ENCODE measurements around the gene SYNDIG1. TPM values are rescaled to one million over a fixed set of nuclear protein-coding genes. Genes with fewer than 3 reads are reported as not detected.

SYNDIG1 gene
- total RNA-seq, 1 donor from 2014 or later = not detected

GRCh38 chr20:24439737-24440387 lies 29.6 kb upstream of the SYNDIG1 start:
- Mint-ChIP-seq H3K27me3 (no peaks in the 10 kb centered on the region), H3K4me1 (no peaks in the 10 kb centered on the region), H3K27ac (no peak overlapping the region), H3K9me3 (no peaks in the 10 kb centered on the region), H3K36me3 (ENCODE audit: low read depth) (no peaks in the 10 kb centered on the region), H3K4me3 (no peak overlapping the region)
- DNase-seq = no peak
- intact Hi-C loops (cut with micrococcal nuclease) = no loop called here

DNA sequence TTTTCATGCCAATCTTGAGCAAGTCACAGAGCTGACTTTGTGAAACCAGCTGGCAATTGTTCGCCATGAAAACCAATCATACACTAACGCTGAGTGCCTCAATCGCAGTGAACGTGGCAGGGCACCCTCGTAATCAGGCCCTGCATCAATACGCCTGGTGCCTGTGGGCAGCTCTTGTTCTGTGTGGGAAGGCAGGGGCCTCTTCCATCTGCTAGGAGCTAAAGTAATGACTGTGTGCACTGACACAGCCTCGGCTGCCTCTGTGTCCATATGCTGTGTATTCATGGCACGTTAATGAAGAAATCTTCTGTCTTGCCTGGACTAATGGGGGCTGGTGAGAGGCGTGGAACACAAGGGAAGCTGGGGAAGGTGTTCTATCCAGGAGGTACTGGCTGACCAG lies 27.8 kb upstream of the SYNDIG1 start:
- H3K4me3 Mint-ChIP-seq = no peak overlapping the region
- no peaks in the 10 kb centered on the region for H3K4me1 Mint-ChIP-seq
- no peak overlapping the region for H3K27ac Mint-ChIP-seq
- no peaks in the 10 kb centered on the region for H3K9me3 Mint-ChIP-seq
- no peaks in the 10 kb centered on the region for H3K27me3 Mint-ChIP-seq
- H3K36me3 Mint-ChIP-seq (ENCODE audit: low read depth) = no peaks in the 10 kb centered on the region
- DNase-seq = no peak
- intact Hi-C loops (cut with micrococcal nuclease) = no loop called here

GRCh38 chr20:24442909-24443308 lies 26.5 kb upstream of the SYNDIG1 start:
- no peak overlapping the region for H3K4me3 Mint-ChIP-seq
- no peaks in the 10 kb centered on the region for H3K9me3 Mint-ChIP-seq
- no peaks in the 10 kb centered on the region for H3K27me3 Mint-ChIP-seq
- H3K27ac Mint-ChIP-seq = no peak overlapping the region
- H3K36me3 Mint-ChIP-seq (ENCODE audit: low read depth) = no peaks in the 10 kb centered on the region
- no peaks in the 10 kb centered on the region for H3K4me1 Mint-ChIP-seq
- no peak for DNase-seq
- intact Hi-C loops (cut with micrococcal nuclease) = no loop called here

DNA sequence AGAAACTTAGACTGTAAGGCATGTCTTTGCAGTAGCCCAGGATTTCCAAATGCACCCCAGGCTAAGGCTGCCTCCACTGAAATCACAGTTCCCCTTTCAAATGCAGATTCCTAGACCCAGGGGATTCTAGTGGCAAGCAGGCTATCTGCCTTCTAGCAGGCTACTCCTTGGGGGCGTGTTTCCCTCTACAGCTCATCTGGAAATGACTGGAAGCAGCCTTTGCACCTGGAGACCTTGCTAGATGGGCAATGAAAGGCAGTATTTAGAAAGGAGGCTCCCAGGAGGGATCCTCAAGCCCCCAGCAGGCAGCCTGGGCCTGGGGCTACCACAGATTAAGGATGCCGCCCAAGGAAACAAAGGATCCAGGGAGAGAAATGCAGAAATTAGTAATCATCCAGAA lies 26.0 kb upstream of the SYNDIG1 start:
- no peak for DNase-seq
- Mint-ChIP-seq H3K4me1 (no peaks in the 10 kb centered on the region), H3K27ac (no peak overlapping the region), H3K9me3 (no peaks in the 10 kb centered on the region), H3K36me3 (ENCODE audit: low read depth) (no peaks in the 10 kb centered on the region), H3K4me3 (no peak overlapping the region), H3K27me3 (no peaks in the 10 kb centered on the region)
- intact Hi-C loops (cut with micrococcal nuclease) = no loop called here

GRCh38 chr20:24444526-24445190 lies 24.8 kb upstream of the SYNDIG1 start:
- H3K27me3 Mint-ChIP-seq = no peaks in the 10 kb centered on the region
- no peaks in the 10 kb centered on the region for H3K9me3 Mint-ChIP-seq
- no peak overlapping the region for H3K27ac Mint-ChIP-seq
- no peak for DNase-seq
- H3K4me3 Mint-ChIP-seq = no peak overlapping the region
- no peaks in the 10 kb centered on the region for H3K4me1 Mint-ChIP-seq
- intact Hi-C loops (cut with micrococcal nuclease) = no loop called here
- no peaks in the 10 kb centered on the region for H3K36me3 Mint-ChIP-seq (ENCODE audit: low read depth)

DNA sequence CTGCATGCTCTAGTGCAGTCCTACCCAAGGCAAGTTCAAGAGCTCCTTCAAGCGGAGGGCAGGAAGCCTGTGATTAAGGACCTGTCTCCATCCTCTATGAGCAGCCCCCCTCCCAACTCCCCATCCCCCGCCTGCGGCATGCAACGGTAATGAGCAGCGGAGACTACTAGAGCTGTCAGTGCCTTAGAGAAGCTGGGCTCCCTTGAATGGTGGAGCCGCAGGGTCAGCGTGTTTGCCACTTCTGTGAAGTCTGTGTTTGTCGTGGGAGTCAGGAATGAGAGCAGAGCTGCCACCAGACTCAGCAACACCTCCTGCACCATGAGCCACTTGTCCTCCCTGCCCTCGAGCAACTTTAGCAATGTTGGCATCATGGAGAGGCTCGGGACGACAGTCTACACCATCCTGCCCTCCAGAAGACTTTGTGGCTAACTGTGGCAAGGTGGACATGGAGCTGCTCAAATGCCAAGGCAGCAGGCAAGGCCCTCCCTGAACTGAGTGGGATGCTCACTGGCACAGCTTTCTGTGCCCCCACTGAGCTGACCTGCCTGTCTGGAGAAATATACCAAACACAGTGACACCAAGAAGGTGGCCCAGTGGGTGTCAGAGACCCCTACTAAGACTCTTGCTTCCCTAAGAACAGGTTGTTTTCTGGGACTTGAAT lies 23.8 kb upstream of the SYNDIG1 start:
- Mint-ChIP-seq H3K36me3 (ENCODE audit: low read depth) (no peaks in the 10 kb centered on the region), H3K27me3 (no peaks in the 10 kb centered on the region)

GRCh38 chr20:24446811-24447210 lies 22.6 kb upstream of the SYNDIG1 start:
- H3K36me3 Mint-ChIP-seq (ENCODE audit: low read depth) = no peaks in the 10 kb centered on the region
- no peaks in the 10 kb centered on the region for H3K9me3 Mint-ChIP-seq
- H3K27me3 Mint-ChIP-seq = no peaks in the 10 kb centered on the region
- no peak overlapping the region for H3K4me3 Mint-ChIP-seq
- intact Hi-C loops (cut with micrococcal nuclease) = no loop called here
- H3K27ac Mint-ChIP-seq = no peak overlapping the region
- DNase-seq = no peak
- no peaks in the 10 kb centered on the region for H3K4me1 Mint-ChIP-seq

More for the DNA sequence above, 23.8 kb upstream of the SYNDIG1 start:
- DNase-seq = no peak
- intact Hi-C loops (cut with micrococcal nuclease) = no loop called here
- no peak overlapping the region for H3K4me3 Mint-ChIP-seq
- no peaks in the 10 kb centered on the region for H3K9me3 Mint-ChIP-seq
- no peak overlapping the region for H3K27ac Mint-ChIP-seq
- no peaks in the 10 kb centered on the region for H3K4me1 Mint-ChIP-seq

- Mint-ChIP-seq H3K27ac (no peak overlapping the region), H3K27me3 (no peaks in the 10 kb centered on the region), H3K4me3 (no peak overlapping the region), H3K36me3 (ENCODE audit: low read depth) (no peaks in the 10 kb centered on the region), H3K4me1 (no peaks in the 10 kb centered on the region), H3K9me3 (no peaks in the 10 kb centered on the region)
- no peak for DNase-seq
- intact Hi-C loops (cut with micrococcal nuclease) = no loop called here
These were observed 21.3 kb upstream of the SYNDIG1 start for GRCh38 chr20:24448170-24448569.

DNA sequence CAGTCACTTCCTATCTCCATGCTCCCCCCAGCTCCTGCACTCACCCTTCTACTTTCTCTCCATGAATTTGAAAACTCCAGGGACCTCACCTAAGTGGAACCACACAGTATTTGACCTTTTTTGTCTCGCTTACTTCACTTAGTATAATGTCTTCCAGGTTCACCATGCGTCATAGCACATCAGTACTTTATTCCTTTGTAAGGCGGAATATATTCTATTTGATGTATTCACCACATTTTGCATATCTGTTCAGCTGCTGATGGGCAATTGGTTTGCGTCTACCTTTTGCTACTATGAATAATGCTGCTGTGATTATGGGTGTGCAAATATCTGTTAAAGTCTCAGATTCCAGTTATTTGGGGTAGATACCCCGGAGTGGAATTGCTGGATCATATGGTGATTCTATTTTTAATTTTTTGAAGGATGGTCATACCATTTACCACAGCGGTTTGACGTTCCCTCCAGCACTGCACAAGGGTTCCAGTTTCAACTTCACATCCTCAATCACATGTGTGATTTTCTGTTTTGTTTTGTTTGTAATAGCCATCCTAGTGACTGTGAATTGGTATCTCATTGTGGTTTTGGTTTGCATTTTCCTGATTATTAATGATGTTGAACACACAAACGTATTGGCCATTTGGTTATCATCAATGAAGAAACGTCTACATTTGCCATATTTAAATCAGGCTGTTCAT lies 20.3 kb upstream of the SYNDIG1 start:
- no peaks in the 10 kb centered on the region for H3K27me3 Mint-ChIP-seq
- H3K4me3 Mint-ChIP-seq = no peak overlapping the region
- intact Hi-C loops (cut with micrococcal nuclease) = no loop called here
- peaks cover 5% of the 10 kb centered on the region for H3K4me1 Mint-ChIP-seq
- no peaks in the 10 kb centered on the region for H3K36me3 Mint-ChIP-seq (ENCODE audit: low read depth)
- H3K9me3 Mint-ChIP-seq = no peaks in the 10 kb centered on the region
- H3K27ac Mint-ChIP-seq = no peak overlapping the region
- no peak for DNase-seq

GRCh38 chr20:24450177-24450576 lies 19.3 kb upstream of the SYNDIG1 start:
- H3K9me3 Mint-ChIP-seq = no peaks in the 10 kb centered on the region
- H3K27ac Mint-ChIP-seq = no peak overlapping the region
- H3K27me3 Mint-ChIP-seq = peaks cover 2% of the 10 kb centered on the region
- no peak overlapping the region for H3K4me3 Mint-ChIP-seq
- DNase-seq = no peak
- intact Hi-C loops (cut with micrococcal nuclease) = no loop called here
- peaks cover 5% of the 10 kb centered on the region for H3K4me1 Mint-ChIP-seq
- no peaks in the 10 kb centered on the region for H3K36me3 Mint-ChIP-seq (ENCODE audit: low read depth)

GRCh38 chr20:24450624-24451376 lies 18.6 kb upstream of the SYNDIG1 start:
- H3K27ac Mint-ChIP-seq = no peak overlapping the region
- no peaks in the 10 kb centered on the region for H3K9me3 Mint-ChIP-seq
- DNase-seq = no peak
- intact Hi-C loops (cut with micrococcal nuclease) = no loop called here
- no peak overlapping the region for H3K4me3 Mint-ChIP-seq
- H3K27me3 Mint-ChIP-seq = peaks cover 3% of the 10 kb centered on the region
- no peaks in the 10 kb centered on the region for H3K36me3 Mint-ChIP-seq (ENCODE audit: low read depth)
- peaks cover 5% of the 10 kb centered on the region for H3K4me1 Mint-ChIP-seq

GRCh38 chr20:24451428-24451827 lies 18.0 kb upstream of the SYNDIG1 start:
- peaks cover 5% of the 10 kb centered on the region for H3K4me1 Mint-ChIP-seq
- no peak overlapping the region for H3K4me3 Mint-ChIP-seq
- H3K9me3 Mint-ChIP-seq = no peaks in the 10 kb centered on the region
- H3K27ac Mint-ChIP-seq = no peak overlapping the region
- DNase-seq = no peak
- H3K27me3 Mint-ChIP-seq = peaks cover 3% of the 10 kb centered on the region
- no peaks in the 10 kb centered on the region for H3K36me3 Mint-ChIP-seq (ENCODE audit: low read depth)
- intact Hi-C loops (cut with micrococcal nuclease) = no loop called here

GRCh38 chr20:24452016-24452415 lies 17.4 kb upstream of the SYNDIG1 start:
- H3K27me3 Mint-ChIP-seq = peaks cover 3% of the 10 kb centered on the region
- H3K4me1 Mint-ChIP-seq = peaks cover 5% of the 10 kb centered on the region
- H3K27ac Mint-ChIP-seq = no peak overlapping the region
- no peak for DNase-seq
- H3K4me3 Mint-ChIP-seq = no peak overlapping the region
- H3K9me3 Mint-ChIP-seq = no peaks in the 10 kb centered on the region
- H3K36me3 Mint-ChIP-seq (ENCODE audit: low read depth) = no peaks in the 10 kb centered on the region
- intact Hi-C loops (cut with micrococcal nuclease) = no loop called here
